Smooth muscle cell (in vitro differentiated cells): ENCODE results near the gene B3GNT2. TPM values are rescaled to one million over a fixed set of nuclear protein-coding genes. Genes with fewer than 3 reads are reported as not detected.
A peak's percentile ranks its signal among the peaks of the same experiment; 100 is the strongest.

ENCODE experiments used
- DNase-seq: peaks from one replicate; lab custom pipeline; 2025; ENCODE audit not compliant: unreplicated experiment; lab: John Stamatoyannopoulos, UW
- H2AFZ ChIP-seq: fragments of 200-600 bp; sonication (generic); 2 replicates; pipeline ENCODE4 v1.6.0; 2016; ENCODE audit warnings: antibody characterized with exemption, low read depth, mild to moderate bottlenecking
- H3F3A ChIP-seq: fragments of 200-600 bp; sonication (generic); 2 replicates; pipeline ENCODE4 v1.6.0; 2017; ENCODE audit warnings: antibody characterized with exemption, low read depth
- H3K27ac ChIP-seq: fragments of 200-600 bp; sonication (generic); 2 replicates; pipeline ENCODE4 v1.5.1; 2016; ENCODE audit warnings: low read depth, mild to moderate bottlenecking
- H3K27me3 ChIP-seq: fragments of 200-600 bp; sonication (generic); 2 replicates; pipeline ENCODE4 v1.6.1; 2016; ENCODE audit warnings: low read depth, mild to moderate bottlenecking
- H3K36me3 ChIP-seq: fragments of 200-600 bp; sonication (generic); 2 replicates; pipeline ENCODE4 v1.5.1; 2016; ENCODE audit warnings: low read depth
- H3K4me1 ChIP-seq: fragments of 200-600 bp; sonication (generic); 2 replicates; pipeline ENCODE4 v1.5.1; 2016; ENCODE audit warnings: low read depth
- H3K4me2 ChIP-seq: fragments of 200-600 bp; sonication (generic); 2 replicates; pipeline ENCODE4 v1.6.0; 2016; ENCODE audit warnings: mild to moderate bottlenecking
- H3K4me3 ChIP-seq: fragments of 200-600 bp; sonication (generic); 2 replicates; pipeline ENCODE4 v1.5.1; 2016; ENCODE audit warnings: mild to moderate bottlenecking
- H3K79me2 ChIP-seq: fragments of 200-600 bp; sonication (generic); 2 replicates; pipeline ENCODE4 v1.6.0; 2016; ENCODE audit warnings: low read depth, mild to moderate bottlenecking
- H3K9ac ChIP-seq: fragments of 200-600 bp; sonication (generic); 2 replicates; pipeline ENCODE4 v1.6.0; 2016; ENCODE audit warnings: low read depth
- H3K9me3 ChIP-seq: fragments of 200-600 bp; sonication (generic); replicated peaks from 2 replicates; pipeline ENCODE4 v1.5.1; 2016; ENCODE audit warnings: low read depth
- H4K20me1 ChIP-seq: fragments of 200-600 bp; sonication (generic); 2 replicates; pipeline ENCODE4 v1.6.0; 2016; ENCODE audit warnings: low read depth
- CTCF ChIP-seq: fragments of 200-600 bp; sonication (generic); IDR thresholded peaks from 2 replicates; pipeline ENCODE4 v1.5.1; 2017; ENCODE audit warnings: borderline replicate concordance, mild to moderate bottlenecking, antibody characterized with exemption; ENCODE audit not compliant: insufficient read depth, poor library complexity, severe bottlenecking
- WGBS: methylation state at CpG from one replicate; pipeline ENCODE4 v1.1.7; 2016; ENCODE audit warnings: low lambda C conversion rate; 5-methylcytosine and 5-hydroxymethylcytosine counted together
- polyA plus RNA-seq: library from polyadenylated mRNA; unstranded; fragments of >200 nt; fragmentation: Nextera tagmentation; extraction: Ambion mirVana; gene quantifications from 2 replicates; pipeline ENCODE4 v1.2.1, GENCODE V29; 2016
- total RNA-seq: library from RNA; depleted of rRNA; stranded (reverse); fragments of >200 nt; gene quantifications from 2 replicates; pipeline ENCODE4 v1.2.3, GENCODE V29; 2014

The B3GNT2 gene
- total and polyA plus RNA-seq, 2 experiments from 2014 or later = 16.5 to 29.3 TPM

GRCh38 chr2:62200868-62201267 is 5.0 kb downstream of the B3GNT2 start:
- Histone ChIP-seq H3K4me3 (no peak overlapping the region), H3K9ac (no peak overlapping the region), H3K4me1 (peaks cover 32% of the 10 kb centered on the region), H3K27me3 (no peaks in the 10 kb centered on the region), H2AFZ (no peak overlapping the region), H3K27ac (no peak overlapping the region), H3F3A (no peaks in the 10 kb centered on the region), H3K9me3 (no peaks in the 10 kb centered on the region), H4K20me1 (peaks cover 89% of the 10 kb centered on the region), H3K79me2 (peaks cover 95% of the 10 kb centered on the region), H3K4me2 (peak overlapping the region; percentile 21), H3K36me3 (no peaks in the 10 kb centered on the region)
- DNase-seq = no peak
- WGBS = 88% methylated on average over 3 of the region's 3 CpGs
- TF ChIP-seq CTCF = no peak

DNA sequence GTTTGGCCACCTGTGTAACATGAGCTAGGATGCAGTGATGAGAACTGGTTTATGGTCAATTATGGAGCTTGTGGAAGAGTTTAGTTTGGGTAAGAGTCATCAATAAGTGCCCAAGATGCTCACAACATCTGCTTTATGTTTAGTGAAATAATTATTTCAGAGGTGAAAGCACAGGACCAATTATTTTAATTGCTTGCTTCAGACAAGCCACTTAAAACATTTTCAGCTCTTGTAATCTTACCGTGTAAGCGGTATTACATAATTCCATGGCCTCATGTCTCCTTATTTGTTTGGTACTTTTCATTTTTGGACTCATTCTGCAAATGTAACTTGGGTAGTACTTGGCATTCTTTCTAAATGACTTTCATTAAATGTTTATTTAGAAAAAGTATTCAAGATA is 5.4 kb downstream of the B3GNT2 start:
- H3K4me1 ChIP-seq = peaks cover 32% of the 10 kb centered on the region
- no peak overlapping the region for H3K27ac ChIP-seq
- no peaks in the 10 kb centered on the region for H3K36me3 ChIP-seq
- H4K20me1 ChIP-seq = peaks cover 94% of the 10 kb centered on the region
- H3K4me3 ChIP-seq = no peak overlapping the region
- H3F3A ChIP-seq = no peaks in the 10 kb centered on the region
- no peak for TF ChIP-seq CTCF
- WGBS = 52% methylated on average over 2 of the region's 2 CpGs
- no peaks in the 10 kb centered on the region for H3K27me3 ChIP-seq
- no peak for DNase-seq
- peaks cover 99% of the 10 kb centered on the region for H3K79me2 ChIP-seq
- H3K4me2 ChIP-seq = peak overlapping the region; percentile 21
- no peak overlapping the region for H2AFZ ChIP-seq
- no peaks in the 10 kb centered on the region for H3K9me3 ChIP-seq
- H3K9ac ChIP-seq = no peak overlapping the region

- Histone ChIP-seq H3K27ac (no peak overlapping the region), H3K27me3 (no peaks in the 10 kb centered on the region), H3K4me2 (no peak overlapping the region), H3K79me2 (peaks cover 99% of the 10 kb centered on the region), H3K9me3 (no peaks in the 10 kb centered on the region), H3F3A (no peaks in the 10 kb centered on the region), H3K9ac (no peak overlapping the region), H4K20me1 (peaks cover 100% of the 10 kb centered on the region), H3K36me3 (no peaks in the 10 kb centered on the region), H3K4me1 (peaks cover 32% of the 10 kb centered on the region), H3K4me3 (no peak overlapping the region), H2AFZ (no peak overlapping the region)
- WGBS = 94% methylated on average over 9 of the region's 9 CpGs
- DNase-seq = no peak
- no peak for TF ChIP-seq CTCF
Measured at GRCh38 chr2:62202019-62202722, 6.3 kb downstream of the B3GNT2 start.

GRCh38 chr2:62202729-62203128 is 6.8 kb downstream of the B3GNT2 start:
- Histone ChIP-seq H3K4me1 (peaks cover 28% of the 10 kb centered on the region), H3F3A (no peaks in the 10 kb centered on the region), H3K27ac (no peak overlapping the region), H2AFZ (no peak overlapping the region), H3K79me2 (peaks cover 99% of the 10 kb centered on the region), H3K36me3 (no peaks in the 10 kb centered on the region), H3K27me3 (no peaks in the 10 kb centered on the region), H3K4me2 (no peak overlapping the region), H4K20me1 (peaks cover 100% of the 10 kb centered on the region), H3K9me3 (no peaks in the 10 kb centered on the region), H3K9ac (no peak overlapping the region), H3K4me3 (no peak overlapping the region)
- no peak for DNase-seq
- WGBS = 86% methylated on average over 1 of the region's 1 CpG
- TF ChIP-seq CTCF = no peak
